Omental fat pad (tissue), 4 donors: ENCODE results near the gene CKM. TPM values are rescaled to one million over a fixed set of nuclear protein-coding genes. Genes with fewer than 3 reads are reported as not detected.

Experiments
- ATAC-seq: fragments of 150-250 bp; one replicate; pipeline ENCODE4 v1.9.1; 2016; ENCODE audit warnings: mild to moderate bottlenecking, moderate library complexity; ENCODE audit not compliant: low FRiP score
- DNase-seq: peaks from one replicate; pipeline ENCODE4 v3.0.0-alpha.2; 2019; ENCODE audit warnings: low spot score
- CTCF ChIP-seq, 3 donors: fragments of 450-650 bp; IDR thresholded peaks; one replicate each; pipeline ENCODE4 v1.5.1; 2016 to 2017; ENCODE audit warnings: antibody characterized with exemption in 3 of 3, mild to moderate bottlenecking in 3 of 3, moderate library complexity in 2 of 3
- total RNA-seq, 4 donors: library from RNA; depleted of rRNA; stranded (reverse); fragments of >200 nt; gene quantifications; one replicate each; pipeline ENCODE4 v1.1.0, GENCODE V29; 2016

CKM gene
- total RNA-seq, 4 donors from 2014 or later: not detected

- DNase-seq (no peak), ATAC-seq (no peak)
- no peak for TF ChIP-seq CTCF (IDR thresholded peaks at IDR 0.05)
Observed at GRCh38 chr19:45293682-45294081, 29.0 kb downstream of the CKM start.

GRCh38 chr19:45291834-45292233 is 30.8 kb downstream of the CKM start:
- ATAC-seq (no peak), DNase-seq (no peak)
- no peak for TF ChIP-seq CTCF (IDR thresholded peaks at IDR 0.05)

- TF ChIP-seq CTCF (IDR thresholded peaks at IDR 0.05): no peak
- DNase-seq (no peak), ATAC-seq (no peak)
Observed at GRCh38 chr19:45290381-45290931, 32.2 kb downstream of the CKM start.

- TF ChIP-seq CTCF (IDR thresholded peaks at IDR 0.05): no peak
- no peak for ATAC-seq
- DNase-seq: no peak
Observed at GRCh38 chr19:45283443-45284033, 39.1 kb downstream of the CKM start.

DNA sequence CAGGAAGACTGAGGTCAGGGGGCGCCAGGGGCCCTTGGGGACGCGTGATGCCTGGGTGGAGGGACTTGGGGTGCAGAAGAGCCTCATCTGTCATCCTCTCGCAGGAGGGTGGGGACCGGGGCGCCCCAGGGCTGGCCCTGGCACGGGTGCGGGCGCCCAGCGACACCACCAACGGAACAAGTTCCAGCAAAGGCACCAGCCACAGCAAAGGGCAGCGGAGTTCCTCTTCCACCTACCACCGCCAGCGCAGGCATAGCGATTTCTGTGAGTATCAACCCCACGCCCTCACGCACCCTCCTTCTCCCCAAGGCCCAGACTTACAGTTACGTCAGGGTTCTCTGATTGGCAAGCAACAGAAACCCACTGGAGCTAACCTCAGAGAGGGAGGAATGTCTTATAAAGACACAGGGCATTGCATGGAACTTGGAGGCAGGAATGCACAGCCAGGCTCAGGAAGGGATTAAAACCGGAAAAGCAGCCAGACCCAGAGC is 42.2 kb downstream of the CKM start:
- TF ChIP-seq CTCF (IDR thresholded peaks at IDR 0.05): no peak
- DNase-seq: no peak
- ATAC-seq: no peak

- no peak for ATAC-seq
- TF ChIP-seq CTCF (IDR thresholded peaks at IDR 0.05): no peak
- DNase-seq: no peak
Observed at GRCh38 chr19:45279587-45280192, 43.0 kb downstream of the CKM start.

DNA sequence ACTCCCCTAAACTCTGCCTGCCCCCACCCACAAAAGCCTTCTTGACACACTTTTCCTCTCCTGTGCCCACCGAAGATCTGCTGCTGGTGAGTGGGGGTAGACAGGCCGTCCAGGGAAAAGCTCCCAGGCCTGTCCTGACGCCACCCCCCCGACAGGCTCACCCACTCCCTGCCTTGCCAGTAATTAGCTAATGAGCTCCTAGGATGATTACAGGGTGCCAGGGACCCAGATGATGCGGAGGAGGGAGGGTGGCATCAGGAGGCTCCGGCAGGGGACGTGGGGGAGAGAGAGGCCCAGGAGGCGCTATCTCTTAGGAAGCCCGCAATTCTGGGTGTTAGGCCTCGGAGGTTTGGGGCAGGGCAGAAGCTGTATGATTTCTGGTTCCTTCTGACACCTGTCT is 44.6 kb downstream of the CKM start:
- no peak for TF ChIP-seq CTCF (IDR thresholded peaks at IDR 0.05)
- ATAC-seq (no peak), DNase-seq (no peak)
